ENCODE data around the gene GEMIN2. TPM values are rescaled to one million over a fixed set of nuclear protein-coding genes. Genes with fewer than 3 reads are reported as not detected.

The GEMIN2 gene
- total RNA-seq, 1 donor from 2014 or later, result 24.3 TPM

DNA sequence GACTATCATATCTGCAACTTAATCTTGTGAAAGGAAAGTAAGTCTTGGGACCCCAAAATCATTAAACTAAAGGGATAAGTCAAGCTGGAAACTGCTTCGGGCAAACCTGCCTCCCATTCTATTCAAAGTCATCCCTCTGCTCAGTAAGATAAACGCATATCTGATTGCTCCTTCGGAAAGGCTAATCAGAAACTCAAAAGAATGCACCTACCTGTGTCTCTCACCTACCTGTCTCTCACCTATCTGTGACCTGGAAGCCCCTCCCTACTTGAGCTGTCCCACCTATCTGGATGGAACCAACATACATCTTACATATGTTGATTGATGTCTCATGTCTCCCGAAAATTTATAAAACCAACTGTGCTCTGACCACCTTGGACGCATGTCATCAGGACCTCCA, 31.0 kb upstream of the GEMIN2 start:
- H3K9me3 Mint-ChIP-seq (ENCODE audit: low read depth), result no peaks in the 10 kb centered on the region
- no peaks in the 10 kb centered on the region for H3K4me1 Mint-ChIP-seq (ENCODE audit: low read depth)
- DNase-seq (ENCODE audit: low spot score, unreplicated experiment), result no peak
- TF ChIP-seq, protein P1, sequence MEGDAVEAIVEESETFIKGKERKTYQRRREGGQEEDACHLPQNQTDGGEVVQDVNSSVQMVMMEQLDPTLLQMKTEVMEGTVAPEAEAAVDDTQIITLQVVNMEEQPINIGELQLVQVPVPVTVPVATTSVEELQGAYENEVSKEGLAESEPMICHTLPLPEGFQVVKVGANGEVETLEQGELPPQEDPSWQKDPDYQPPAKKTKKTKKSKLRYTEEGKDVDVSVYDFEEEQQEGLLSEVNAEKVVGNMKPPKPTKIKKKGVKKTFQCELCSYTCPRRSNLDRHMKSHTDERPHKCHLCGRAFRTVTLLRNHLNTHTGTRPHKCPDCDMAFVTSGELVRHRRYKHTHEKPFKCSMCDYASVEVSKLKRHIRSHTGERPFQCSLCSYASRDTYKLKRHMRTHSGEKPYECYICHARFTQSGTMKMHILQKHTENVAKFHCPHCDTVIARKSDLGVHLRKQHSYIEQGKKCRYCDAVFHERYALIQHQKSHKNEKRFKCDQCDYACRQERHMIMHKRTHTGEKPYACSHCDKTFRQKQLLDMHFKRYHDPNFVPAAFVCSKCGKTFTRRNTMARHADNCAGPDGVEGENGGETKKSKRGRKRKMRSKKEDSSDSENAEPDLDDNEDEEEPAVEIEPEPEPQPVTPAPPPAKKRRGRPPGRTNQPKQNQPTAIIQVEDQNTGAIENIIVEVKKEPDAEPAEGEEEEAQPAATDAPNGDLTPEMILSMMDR (IDR thresholded peaks at IDR 0.05; ENCODE audit: unreplicated experiment), result no peak
- no peaks in the 10 kb centered on the region for H3K27me3 Mint-ChIP-seq
- peaks cover 41% of the 10 kb centered on the region for H3K36me3 Mint-ChIP-seq (ENCODE audit: insufficient read depth)
- no peak overlapping the region for H3K27ac Mint-ChIP-seq
- no peak overlapping the region for H3K4me3 Mint-ChIP-seq (ENCODE audit: low read depth)

DNA sequence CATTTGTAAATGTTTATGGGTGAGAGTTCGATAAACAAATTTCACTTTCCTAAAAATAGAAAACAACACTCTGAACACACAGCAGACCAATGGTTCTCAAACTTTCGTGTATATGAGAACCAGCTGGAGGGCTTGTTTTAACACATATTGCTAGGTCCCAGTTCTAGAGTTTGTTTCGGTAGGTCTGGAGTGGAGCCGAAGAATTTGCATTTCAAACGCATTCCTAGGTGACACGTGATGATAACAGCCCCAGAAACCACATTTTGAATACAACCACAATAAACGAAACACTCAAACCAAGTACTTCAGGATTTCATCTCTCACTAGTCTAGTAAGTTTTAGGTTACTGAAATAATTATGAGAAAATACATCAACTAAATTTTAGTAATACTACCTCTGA, 28.2 kb upstream of the GEMIN2 start:
- no peaks in the 10 kb centered on the region for H3K4me1 Mint-ChIP-seq (ENCODE audit: low read depth)
- DNase-seq (ENCODE audit: low spot score, unreplicated experiment), result no peak
- H3K27me3 Mint-ChIP-seq, result no peaks in the 10 kb centered on the region
- no peaks in the 10 kb centered on the region for H3K9me3 Mint-ChIP-seq (ENCODE audit: low read depth)
- H3K27ac Mint-ChIP-seq, result peak overlapping the region; percentile 47
- peaks cover 42% of the 10 kb centered on the region for H3K36me3 Mint-ChIP-seq (ENCODE audit: insufficient read depth)
- TF ChIP-seq, protein P1 (IDR thresholded peaks at IDR 0.05; ENCODE audit: unreplicated experiment), result no peak
- H3K4me3 Mint-ChIP-seq (ENCODE audit: low read depth), result no peak overlapping the region

DNA sequence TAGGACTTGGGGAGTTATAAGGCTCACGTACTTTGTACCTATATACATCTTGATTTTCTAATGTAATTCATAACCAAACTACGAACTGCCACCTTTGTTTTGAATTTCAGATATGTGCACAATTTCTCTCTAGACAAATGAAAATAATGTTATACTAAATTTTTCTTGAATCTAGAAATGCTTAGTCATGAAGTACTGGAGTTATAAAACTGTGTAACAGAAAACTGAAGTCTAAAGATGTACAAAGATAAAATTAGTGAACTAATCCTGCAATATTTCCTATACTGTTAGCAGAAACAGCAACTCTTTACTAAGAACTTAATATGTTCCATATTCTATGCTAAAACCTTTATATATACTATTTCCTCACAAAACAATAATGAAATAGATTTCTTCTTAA, 26.6 kb upstream of the GEMIN2 start:
- H3K27me3 Mint-ChIP-seq, result no peaks in the 10 kb centered on the region
- DNase-seq (ENCODE audit: low spot score, unreplicated experiment), result no peak

DNA sequence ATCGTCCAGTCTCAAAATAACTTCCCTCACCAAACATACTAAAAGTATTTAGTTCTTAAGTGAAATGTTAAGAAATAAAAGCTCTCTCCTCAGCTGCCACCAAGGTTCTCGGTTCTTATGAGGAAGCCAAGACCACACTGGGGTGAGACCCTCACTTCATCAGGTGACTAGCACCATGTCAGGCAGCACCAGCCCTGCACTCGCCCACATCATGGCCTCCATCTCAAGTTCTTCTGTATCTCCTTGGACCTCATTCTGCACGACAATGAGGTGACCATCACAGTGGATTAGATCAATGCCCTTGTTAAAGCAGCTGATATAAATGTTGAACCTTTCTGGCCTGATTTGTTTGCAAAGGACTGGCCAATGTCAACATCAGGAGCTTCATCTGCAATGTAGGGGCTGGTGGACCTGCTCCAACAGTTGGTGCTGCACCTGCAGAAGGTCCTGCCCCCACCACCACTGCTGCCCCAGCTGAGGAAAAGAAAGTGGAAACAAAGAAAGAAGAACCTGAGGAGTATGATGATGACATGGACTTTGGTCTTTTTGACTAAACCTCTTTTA, 23.5 kb upstream of the GEMIN2 start:
- Mint-ChIP-seq H3K27me3 (no peaks in the 10 kb centered on the region), H3K9me3 (ENCODE audit: low read depth) (no peaks in the 10 kb centered on the region), H3K27ac (no peak overlapping the region), H3K36me3 (ENCODE audit: insufficient read depth) (peaks cover 42% of the 10 kb centered on the region), H3K4me1 (ENCODE audit: low read depth) (no peaks in the 10 kb centered on the region), H3K4me3 (ENCODE audit: low read depth) (no peak overlapping the region)
- TF ChIP-seq, protein P1 (IDR thresholded peaks at IDR 0.05; ENCODE audit: unreplicated experiment), result no peak
- DNase-seq (ENCODE audit: low spot score, unreplicated experiment), result no peak

More for the DNA sequence above, 26.6 kb upstream of the GEMIN2 start:
- Mint-ChIP-seq H3K36me3 (ENCODE audit: insufficient read depth) (peaks cover 45% of the 10 kb centered on the region), H3K27ac (no peak overlapping the region), H3K4me1 (ENCODE audit: low read depth) (no peaks in the 10 kb centered on the region), H3K4me3 (ENCODE audit: low read depth) (no peak overlapping the region), H3K9me3 (ENCODE audit: low read depth) (no peaks in the 10 kb centered on the region)
- TF ChIP-seq, protein P1 (IDR thresholded peaks at IDR 0.05; ENCODE audit: unreplicated experiment), result no peak

DNA sequence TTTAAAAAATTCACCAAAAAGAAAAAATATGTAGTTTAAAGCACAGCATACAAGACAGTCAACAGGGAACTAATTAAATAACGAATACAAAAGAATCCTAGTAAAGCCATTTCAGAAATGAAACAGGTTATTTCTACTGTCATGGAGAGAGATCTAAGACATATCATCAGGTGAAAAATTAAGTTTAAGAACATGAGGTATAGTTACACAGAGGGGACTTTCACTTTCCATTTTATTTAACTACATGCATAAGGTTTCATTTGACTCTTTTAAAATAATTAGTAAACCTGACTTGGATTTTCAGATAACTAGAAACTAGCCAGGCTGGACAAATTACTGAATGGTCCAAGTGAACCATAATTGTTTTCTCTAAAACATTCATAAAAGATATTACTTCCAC, 22.4 kb upstream of the GEMIN2 start:
- H3K4me1 Mint-ChIP-seq (ENCODE audit: low read depth), result no peaks in the 10 kb centered on the region
- no peaks in the 10 kb centered on the region for H3K9me3 Mint-ChIP-seq (ENCODE audit: low read depth)
- no peak overlapping the region for H3K4me3 Mint-ChIP-seq (ENCODE audit: low read depth)
- no peak for DNase-seq (ENCODE audit: low spot score, unreplicated experiment)
- TF ChIP-seq, protein P1 (IDR thresholded peaks at IDR 0.05; ENCODE audit: unreplicated experiment), result no peak
- peaks cover 38% of the 10 kb centered on the region for H3K36me3 Mint-ChIP-seq (ENCODE audit: insufficient read depth)
- H3K27me3 Mint-ChIP-seq, result no peaks in the 10 kb centered on the region
- H3K27ac Mint-ChIP-seq, result no peak overlapping the region

Data from progenitor cell of endocrine pancreas (in vitro differentiated cells).